ENCODE measurements around the gene KCNN3. TPM values are rescaled to one million over a fixed set of nuclear protein-coding genes. Genes with fewer than 3 reads are reported as not detected.
A peak's percentile ranks its signal among the peaks of the same experiment; 100 is the strongest.

KCNN3 gene
- total RNA-seq, 1 donor from 2014 or later, result 0.84 TPM

- Mint-ChIP-seq H3K4me3 (no peak overlapping the region), H3K27me3 (ENCODE audit: low read depth) (no peaks in the 10 kb centered on the region), H3K4me1 (peaks cover 17% of the 10 kb centered on the region), H3K9me3 (peaks cover 3% of the 10 kb centered on the region), H3K36me3 (ENCODE audit: low read depth) (peaks cover 3% of the 10 kb centered on the region), H3K27ac (ENCODE audit: unreplicated experiment) (peak overlapping the region; percentile 57)
- no peak for TF ChIP-seq CTCF (conservative IDR thresholded peaks at IDR 0.05)
- DNase-seq (ENCODE audit: low read depth, low spot score), result no peak
These were observed 26.7 kb upstream of the KCNN3 start for GRCh38 chr1:154896771-154897286.

DNA sequence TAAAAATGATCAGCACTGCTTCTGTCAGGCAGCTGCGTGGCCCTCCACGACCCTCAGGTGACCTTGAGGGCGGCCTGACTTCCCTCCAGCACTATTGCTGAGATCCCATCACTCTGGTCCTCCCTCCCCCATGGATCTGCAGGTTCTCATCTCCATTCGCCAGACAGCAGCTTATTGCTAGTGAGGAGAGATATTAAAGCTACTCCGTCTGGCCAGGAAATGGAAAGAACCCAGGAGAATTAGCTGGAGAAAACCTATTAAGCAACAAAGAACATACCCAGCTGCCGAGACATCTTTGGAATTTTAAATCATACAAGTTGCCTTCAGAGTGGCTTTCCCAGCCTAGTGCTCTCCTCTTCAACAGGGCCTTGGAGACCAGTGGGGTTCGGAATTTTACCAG, 25.7 kb upstream of the KCNN3 start:
- Mint-ChIP-seq H3K36me3 (ENCODE audit: low read depth) (peaks cover 3% of the 10 kb centered on the region), H3K9me3 (peaks cover 3% of the 10 kb centered on the region), H3K4me1 (peaks cover 17% of the 10 kb centered on the region), H3K27ac (ENCODE audit: unreplicated experiment) (no peak overlapping the region), H3K4me3 (no peak overlapping the region), H3K27me3 (ENCODE audit: low read depth) (no peaks in the 10 kb centered on the region)
- DNase-seq (ENCODE audit: low read depth, low spot score), result no peak
- TF ChIP-seq CTCF (conservative IDR thresholded peaks at IDR 0.05), result no peak

GRCh38 chr1:154891452-154891851, 21.4 kb upstream of the KCNN3 start:
- H3K27me3 Mint-ChIP-seq (ENCODE audit: low read depth), result no peaks in the 10 kb centered on the region

GRCh38 chr1:154888757-154889156, 18.7 kb upstream of the KCNN3 start:
- no peak for TF ChIP-seq CTCF (conservative IDR thresholded peaks at IDR 0.05)
- Mint-ChIP-seq H3K4me1 (peaks cover 29% of the 10 kb centered on the region), H3K27me3 (ENCODE audit: low read depth) (no peaks in the 10 kb centered on the region), H3K4me3 (no peak overlapping the region), H3K9me3 (peaks cover 3% of the 10 kb centered on the region), H3K27ac (ENCODE audit: unreplicated experiment) (no peak overlapping the region), H3K36me3 (ENCODE audit: low read depth) (peaks cover 3% of the 10 kb centered on the region)
- DNase-seq (ENCODE audit: low read depth, low spot score), result no peak

More at GRCh38 chr1:154891452-154891851, 21.4 kb upstream of the KCNN3 start:
- DNase-seq (ENCODE audit: low read depth, low spot score), result no peak
- peaks cover 3% of the 10 kb centered on the region for H3K36me3 Mint-ChIP-seq (ENCODE audit: low read depth)
- H3K9me3 Mint-ChIP-seq, result peaks cover 3% of the 10 kb centered on the region
- TF ChIP-seq CTCF (conservative IDR thresholded peaks at IDR 0.05), result no peak
- peaks cover 16% of the 10 kb centered on the region for H3K4me1 Mint-ChIP-seq
- no peak overlapping the region for H3K27ac Mint-ChIP-seq (ENCODE audit: unreplicated experiment)
- H3K4me3 Mint-ChIP-seq, result no peak overlapping the region

DNA sequence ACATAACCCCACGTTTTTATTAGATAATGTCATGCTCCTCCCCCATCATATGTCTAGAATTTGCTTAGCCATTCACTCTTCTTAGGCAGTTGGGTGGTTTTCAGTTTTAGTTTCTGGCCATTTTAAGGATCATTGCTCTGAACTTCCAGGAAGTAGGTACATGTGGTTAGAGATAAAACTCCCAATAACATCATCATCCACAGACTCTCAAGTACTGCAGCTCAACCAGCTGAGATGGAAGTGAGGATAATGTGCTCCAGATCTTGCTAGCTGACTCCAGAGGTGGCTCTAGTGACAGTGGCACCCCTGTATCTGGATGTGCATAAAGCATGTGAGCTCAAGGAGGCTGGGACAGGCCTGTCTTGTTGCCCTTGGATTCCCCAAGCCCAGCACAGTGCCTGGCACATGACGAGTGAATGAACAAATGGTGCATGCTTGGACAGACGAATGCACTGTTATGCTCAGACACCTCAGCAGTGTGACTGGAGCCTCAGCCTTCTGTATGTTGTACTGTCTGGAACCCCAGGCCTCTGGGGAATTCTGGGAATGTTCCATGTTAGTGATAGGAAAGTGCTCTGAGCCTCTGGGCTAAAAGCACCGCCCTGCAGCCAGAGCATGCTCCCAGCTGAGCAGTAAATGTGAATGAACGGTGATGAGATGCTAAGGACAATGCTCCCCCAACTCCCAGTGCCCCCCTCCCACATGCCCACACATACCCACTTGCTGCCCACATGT, 16.4 kb upstream of the KCNN3 start:
- no peaks in the 10 kb centered on the region for H3K36me3 Mint-ChIP-seq (ENCODE audit: low read depth)
- no peaks in the 10 kb centered on the region for H3K27me3 Mint-ChIP-seq (ENCODE audit: low read depth)
- H3K4me3 Mint-ChIP-seq, result no peak overlapping the region
- H3K9me3 Mint-ChIP-seq, result no peaks in the 10 kb centered on the region
- no peak for TF ChIP-seq CTCF (conservative IDR thresholded peaks at IDR 0.05)
- H3K27ac Mint-ChIP-seq (ENCODE audit: unreplicated experiment), result no peak overlapping the region
- peaks cover 33% of the 10 kb centered on the region for H3K4me1 Mint-ChIP-seq
- DNase-seq (ENCODE audit: low read depth, low spot score), result no peak

All from neural crest cell (in vitro differentiated cells).